Activated naive CD8-positive, alpha-beta T cell treated with anti-CD3 and anti-CD28 coated beads for 36 hours (primary cell): ENCODE data around the gene SV2B. TPM values are rescaled to one million over a fixed set of nuclear protein-coding genes. Genes with fewer than 3 reads are reported as not detected.
"Not testable (repeated sequence)": the region's sequence is repeated elsewhere in the genome, so short reads cannot be mapped to it uniquely, and the experiment has no call there.

Source experiments
- DNase-seq: peaks from one replicate; pipeline ENCODE4 v3.0.0; 2021
- H3K27ac Mint-ChIP-seq: one replicate; pipeline ENCODE4 v1.8.0; 2022; ENCODE audit warnings: mild to moderate bottlenecking, moderate library complexity, mixed read lengths
- H3K27me3 Mint-ChIP-seq: one replicate; pipeline ENCODE4 v1.8.0; 2022; ENCODE audit warnings: mild to moderate bottlenecking, mixed read lengths
- H3K36me3 Mint-ChIP-seq: one replicate; pipeline ENCODE4 v1.8.0; 2021; ENCODE audit warnings: mild to moderate bottlenecking, mixed read lengths
- H3K4me1 Mint-ChIP-seq: one replicate; pipeline ENCODE4 v1.8.0; 2021; ENCODE audit warnings: mixed read lengths
- H3K4me3 Mint-ChIP-seq: one replicate; pipeline ENCODE4 v1.8.0; 2022; ENCODE audit warnings: mild to moderate bottlenecking, moderate library complexity, mixed read lengths
- H3K9me3 Mint-ChIP-seq: one replicate; pipeline ENCODE4 v1.8.0; 2022; ENCODE audit warnings: mixed read lengths
- total RNA-seq, 2 experiments: library from RNA; stranded (reverse); gene quantifications; one replicate each; pipeline ENCODE4 v1.2.3, GENCODE V29; 2021

The SV2B gene
- total RNA-seq, 2 experiments from 2014 or later, result 0.06 to 0.08 TPM

GRCh38 chr15:91075739-91076138 lies 24.3 kb upstream of the SV2B start:
- Mint-ChIP-seq H3K4me1 (no peaks in the 10 kb centered on the region), H3K27ac (no peak overlapping the region), H3K36me3 (peaks cover 1% of the 10 kb centered on the region), H3K27me3 (peaks cover 6% of the 10 kb centered on the region), H3K9me3 (peaks cover 12% of the 10 kb centered on the region), H3K4me3 (no peak overlapping the region)
- DNase-seq, result no peak

DNA sequence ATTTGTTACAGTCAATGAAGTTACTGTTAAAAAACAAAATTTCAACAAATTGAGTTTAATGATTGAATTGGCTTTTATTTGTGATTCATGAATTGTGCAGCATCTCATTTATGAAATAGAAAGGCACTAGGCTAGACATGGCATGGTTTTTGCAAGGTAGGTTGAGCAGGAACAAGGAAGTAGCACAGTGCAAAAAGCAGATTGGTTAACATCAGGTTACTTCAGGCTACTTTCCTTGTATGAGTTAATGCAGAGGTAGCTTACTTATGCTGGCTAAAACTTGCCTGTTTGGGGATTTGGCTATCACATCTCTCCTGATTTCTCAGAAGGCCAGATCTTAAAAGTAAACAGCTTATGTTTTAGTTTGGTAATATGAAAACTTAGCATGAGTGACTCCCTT lies 23.0 kb upstream of the SV2B start:
- Mint-ChIP-seq H3K27ac (no peak overlapping the region), H3K36me3 (peaks cover 1% of the 10 kb centered on the region), H3K9me3 (peaks cover 14% of the 10 kb centered on the region), H3K4me3 (no peak overlapping the region), H3K4me1 (no peaks in the 10 kb centered on the region), H3K27me3 (peaks cover 12% of the 10 kb centered on the region)
- no peak for DNase-seq

DNA sequence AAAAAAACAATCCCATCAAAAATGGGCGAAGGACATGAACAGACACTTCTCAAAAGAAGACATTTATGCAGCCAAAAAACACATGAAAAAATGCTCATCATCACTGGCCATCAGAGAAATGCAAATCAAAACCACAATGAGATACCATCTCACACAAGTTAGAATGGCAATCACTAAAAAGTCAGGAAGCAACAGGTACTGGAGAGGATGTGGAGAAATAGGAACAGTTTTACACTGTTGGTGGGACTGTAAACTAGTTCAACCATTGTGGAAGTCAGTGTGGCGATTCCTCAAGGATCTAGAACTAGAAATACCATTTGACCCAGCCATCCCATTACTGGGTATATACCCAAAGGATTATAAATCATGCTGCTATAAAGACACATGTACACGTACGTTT lies 6.2 kb upstream of the SV2B start:
- H3K27me3 Mint-ChIP-seq, result peaks cover 55% of the 10 kb centered on the region

GRCh38 chr15:91098451-91098850 lies 1.6 kb upstream of the SV2B start:
- Mint-ChIP-seq H3K4me3 (no peak overlapping the region), H3K27me3 (peaks cover 81% of the 10 kb centered on the region), H3K27ac (no peak overlapping the region), H3K4me1 (peaks cover 14% of the 10 kb centered on the region), H3K9me3 (peaks cover 3% of the 10 kb centered on the region), H3K36me3 (no peaks in the 10 kb centered on the region)
- DNase-seq, result no peak

More for the DNA sequence above, 6.2 kb upstream of the SV2B start:
- not testable (repeated sequence) for H3K27ac Mint-ChIP-seq, H3K36me3 Mint-ChIP-seq, H3K4me1 Mint-ChIP-seq, H3K9me3 Mint-ChIP-seq, H3K4me3 Mint-ChIP-seq, DNase-seq

- Mint-ChIP-seq H3K4me1 (peaks cover 14% of the 10 kb centered on the region), H3K27me3 (peaks cover 80% of the 10 kb centered on the region), H3K36me3 (no peaks in the 10 kb centered on the region), H3K4me3 (peak overlapping the region; percentile 64), H3K9me3 (no peaks in the 10 kb centered on the region), H3K27ac (no peak overlapping the region)
- DNase-seq, result peak; percentile 50
Observed at GRCh38 chr15:91099616-91099994, 452 bp upstream of the SV2B start.

DNA sequence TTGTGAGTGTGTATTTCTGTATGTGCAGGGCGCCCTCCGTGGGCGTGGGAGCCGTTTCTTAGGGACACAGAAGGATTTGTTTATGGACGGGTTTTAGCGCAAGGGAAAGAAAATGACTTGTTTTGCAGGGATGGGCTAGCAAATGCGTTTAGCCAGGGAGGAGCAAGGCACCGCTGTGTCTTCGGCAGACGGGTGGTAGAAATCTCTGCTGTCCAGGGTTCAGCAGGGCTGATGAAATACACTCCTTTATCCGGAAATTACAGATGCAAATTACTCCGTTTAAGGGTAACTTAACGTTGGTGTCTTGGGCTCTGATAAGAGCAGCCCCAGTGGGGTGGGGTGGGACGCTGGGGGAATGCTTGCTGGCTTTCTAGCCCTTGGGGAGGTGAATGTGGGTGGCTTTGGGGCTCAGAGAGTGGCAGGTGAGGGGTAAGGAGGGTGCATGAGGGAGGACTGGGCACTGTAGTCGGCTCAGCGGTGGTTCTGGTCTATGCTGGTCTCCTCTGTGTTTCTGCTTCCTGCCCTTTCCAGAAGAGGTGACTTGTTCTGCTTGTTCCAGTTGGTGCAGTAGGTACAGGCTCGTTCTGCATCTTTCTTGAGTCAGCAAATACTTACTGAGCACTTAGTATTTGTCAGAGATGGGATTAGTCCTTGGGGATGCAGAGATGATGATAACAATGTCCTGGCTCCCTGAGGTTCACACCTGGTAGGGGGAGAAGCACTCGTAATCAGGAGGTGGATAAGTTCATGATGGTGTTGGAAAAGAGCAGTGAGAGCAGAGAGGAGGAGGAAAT lies 954 bp downstream of the SV2B start:
- peaks cover 77% of the 10 kb centered on the region for H3K27me3 Mint-ChIP-seq
- no peaks in the 10 kb centered on the region for H3K36me3 Mint-ChIP-seq
- DNase-seq, result no peak
- H3K9me3 Mint-ChIP-seq, result no peaks in the 10 kb centered on the region
- H3K27ac Mint-ChIP-seq, result peak overlapping the region; percentile 47
- H3K4me3 Mint-ChIP-seq, result peak overlapping the region; percentile 81
- peaks cover 14% of the 10 kb centered on the region for H3K4me1 Mint-ChIP-seq

GRCh38 chr15:91101608-91101920 lies 1.5 kb downstream of the SV2B start:
- H3K4me1 Mint-ChIP-seq, result peaks cover 14% of the 10 kb centered on the region
- no peak overlapping the region for H3K27ac Mint-ChIP-seq
- H3K27me3 Mint-ChIP-seq, result peaks cover 80% of the 10 kb centered on the region
- no peaks in the 10 kb centered on the region for H3K9me3 Mint-ChIP-seq
- DNase-seq, result no peak
- no peaks in the 10 kb centered on the region for H3K36me3 Mint-ChIP-seq
- H3K4me3 Mint-ChIP-seq, result no peak overlapping the region

GRCh38 chr15:91102546-91103330 lies 2.7 kb downstream of the SV2B start:
- peaks cover 14% of the 10 kb centered on the region for H3K4me1 Mint-ChIP-seq

DNA sequence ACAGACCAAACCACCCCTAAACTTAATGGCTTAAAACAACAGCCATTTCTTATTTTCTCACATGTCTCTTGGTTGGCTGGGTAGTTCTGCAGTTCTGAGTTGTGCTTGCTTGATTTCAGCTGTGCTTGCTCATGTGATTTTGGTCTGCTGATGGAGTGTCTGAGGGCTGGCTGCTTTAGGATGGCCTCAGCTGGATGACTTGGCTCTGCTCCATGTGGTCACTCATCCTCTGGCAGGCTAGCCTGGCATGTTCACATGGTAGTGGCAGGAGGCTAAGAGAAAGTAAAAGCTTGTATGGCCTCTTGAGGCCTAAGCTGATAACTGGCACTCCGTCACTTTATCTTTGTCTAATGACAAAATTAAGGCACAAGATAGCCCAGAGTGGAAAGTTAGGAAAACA lies 4.1 kb downstream of the SV2B start:
- H3K4me3 Mint-ChIP-seq, result no peak overlapping the region
- peaks cover 14% of the 10 kb centered on the region for H3K4me1 Mint-ChIP-seq
- H3K36me3 Mint-ChIP-seq, result no peaks in the 10 kb centered on the region
- no peak overlapping the region for H3K27ac Mint-ChIP-seq
- no peak for DNase-seq
- peaks cover 68% of the 10 kb centered on the region for H3K27me3 Mint-ChIP-seq
- no peaks in the 10 kb centered on the region for H3K9me3 Mint-ChIP-seq

More at GRCh38 chr15:91102546-91103330, 2.7 kb downstream of the SV2B start:
- DNase-seq, result no peak
- H3K27ac Mint-ChIP-seq, result no peak overlapping the region
- no peak overlapping the region for H3K4me3 Mint-ChIP-seq
- H3K9me3 Mint-ChIP-seq, result no peaks in the 10 kb centered on the region
- H3K27me3 Mint-ChIP-seq, result peaks cover 76% of the 10 kb centered on the region
- no peaks in the 10 kb centered on the region for H3K36me3 Mint-ChIP-seq

DNA sequence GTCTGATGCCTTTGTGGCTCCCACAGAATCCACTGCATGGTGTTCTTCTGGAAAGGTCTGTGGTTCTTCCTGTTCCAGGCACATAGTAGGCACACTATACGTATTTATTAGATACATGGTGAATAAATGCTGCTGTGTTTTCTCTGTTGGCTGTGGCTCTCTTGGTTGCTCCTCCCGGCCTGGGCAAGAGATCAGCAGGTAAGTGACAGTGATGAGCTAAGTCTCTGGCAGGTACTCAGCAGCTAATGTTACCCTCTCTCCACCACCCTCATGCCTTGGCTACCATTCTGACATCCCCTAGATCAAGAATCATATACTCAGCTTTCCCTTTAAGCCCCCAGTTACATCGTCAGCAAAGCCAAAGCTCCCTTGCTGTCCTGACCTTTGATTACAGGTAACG lies 8.4 kb downstream of the SV2B start:
- no peaks in the 10 kb centered on the region for H3K4me1 Mint-ChIP-seq
- DNase-seq, result no peak
- H3K4me3 Mint-ChIP-seq, result no peak overlapping the region
- peaks cover 44% of the 10 kb centered on the region for H3K27me3 Mint-ChIP-seq
- no peak overlapping the region for H3K27ac Mint-ChIP-seq
- no peaks in the 10 kb centered on the region for H3K36me3 Mint-ChIP-seq
- H3K9me3 Mint-ChIP-seq, result no peaks in the 10 kb centered on the region

DNA sequence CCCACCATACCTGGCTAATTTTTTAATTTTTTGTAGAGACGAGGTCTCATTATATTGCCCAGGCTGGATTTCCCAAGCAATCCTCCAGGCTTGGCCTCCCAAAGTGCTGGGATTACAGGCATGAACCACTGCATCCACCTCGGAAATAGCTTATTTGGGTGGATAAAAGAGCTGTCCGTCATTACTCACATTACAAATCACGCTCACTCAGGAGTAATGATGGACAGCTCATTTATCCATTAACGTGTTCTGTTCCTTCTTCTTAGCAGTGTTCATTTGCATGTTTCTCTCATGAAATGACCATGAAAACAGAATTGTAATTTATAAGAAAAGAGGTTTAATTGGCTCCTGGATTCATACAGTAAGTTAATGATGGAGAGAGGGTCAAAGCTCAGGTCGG lies 9.8 kb downstream of the SV2B start:
- H3K9me3 Mint-ChIP-seq, result no peaks in the 10 kb centered on the region
- no peak overlapping the region for H3K27ac Mint-ChIP-seq
- no peak for DNase-seq
- peaks cover 40% of the 10 kb centered on the region for H3K27me3 Mint-ChIP-seq
- H3K36me3 Mint-ChIP-seq, result no peaks in the 10 kb centered on the region
- no peak overlapping the region for H3K4me3 Mint-ChIP-seq
- H3K4me1 Mint-ChIP-seq, result no peaks in the 10 kb centered on the region

DNA sequence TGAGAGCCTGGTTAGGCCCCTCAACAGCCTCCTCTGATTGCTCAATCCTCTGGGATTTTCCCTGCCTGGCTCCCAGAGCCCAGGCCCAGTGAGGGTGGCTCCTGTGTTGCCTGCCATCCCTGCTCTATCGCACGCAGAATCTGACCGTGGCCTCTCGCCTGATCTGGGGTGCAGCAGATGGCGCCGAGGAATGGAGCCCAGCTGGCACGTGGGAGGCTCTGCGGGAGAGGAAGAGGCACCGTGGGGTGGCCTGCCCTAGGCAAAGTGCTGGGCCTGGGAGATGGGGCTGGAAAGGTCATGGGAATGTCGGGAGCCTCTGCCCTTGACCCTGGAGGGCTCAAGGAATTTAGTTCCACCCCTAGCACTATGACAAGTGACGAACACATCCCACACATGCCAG lies 10.3 kb downstream of the SV2B start:
- Mint-ChIP-seq H3K27ac (no peak overlapping the region), H3K27me3 (peaks cover 37% of the 10 kb centered on the region), H3K9me3 (no peaks in the 10 kb centered on the region), H3K4me1 (no peaks in the 10 kb centered on the region), H3K36me3 (no peaks in the 10 kb centered on the region), H3K4me3 (no peak overlapping the region)
- DNase-seq, result no peak

DNA sequence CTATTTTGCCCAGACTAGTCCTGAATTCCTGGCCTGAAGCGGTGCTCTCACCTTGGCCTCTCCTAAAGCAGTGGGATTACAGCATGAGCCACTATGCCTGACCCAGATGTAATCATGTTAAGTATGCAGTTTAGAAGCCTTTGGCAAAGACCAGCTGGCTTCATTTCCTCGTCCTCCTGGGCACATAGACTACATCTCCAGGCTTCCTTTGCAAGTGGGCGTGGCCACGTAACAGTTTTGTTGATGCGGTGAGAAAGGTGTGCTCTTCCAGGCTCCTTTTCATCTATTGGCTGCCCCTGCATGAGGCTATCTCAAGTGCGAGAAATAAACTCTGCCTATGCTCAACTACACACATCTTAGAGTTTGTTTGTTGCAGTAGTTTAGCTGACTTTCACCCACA lies 13.0 kb downstream of the SV2B start:
- Mint-ChIP-seq H3K4me3 (no peak overlapping the region), H3K4me1 (peaks cover 5% of the 10 kb centered on the region), H3K27me3 (peaks cover 34% of the 10 kb centered on the region), H3K27ac (no peak overlapping the region), H3K36me3 (no peaks in the 10 kb centered on the region), H3K9me3 (peaks cover 2% of the 10 kb centered on the region)
- no peak for DNase-seq

GRCh38 chr15:91114301-91114700 lies 14.2 kb downstream of the SV2B start:
- no peak overlapping the region for H3K27ac Mint-ChIP-seq
- no peak overlapping the region for H3K4me3 Mint-ChIP-seq
- H3K4me1 Mint-ChIP-seq, result peaks cover 5% of the 10 kb centered on the region
- H3K27me3 Mint-ChIP-seq, result peaks cover 28% of the 10 kb centered on the region
- no peaks in the 10 kb centered on the region for H3K36me3 Mint-ChIP-seq
- peaks cover 2% of the 10 kb centered on the region for H3K9me3 Mint-ChIP-seq
- DNase-seq, result no peak

GRCh38 chr15:91116113-91117067 lies 16.3 kb downstream of the SV2B start:
- no peak for DNase-seq
- peaks cover 5% of the 10 kb centered on the region for H3K4me1 Mint-ChIP-seq
- H3K4me3 Mint-ChIP-seq, result no peak overlapping the region
- H3K27ac Mint-ChIP-seq, result no peak overlapping the region
- peaks cover 2% of the 10 kb centered on the region for H3K9me3 Mint-ChIP-seq
- no peaks in the 10 kb centered on the region for H3K36me3 Mint-ChIP-seq
- peaks cover 31% of the 10 kb centered on the region for H3K27me3 Mint-ChIP-seq
